Articular chondrocyte of knee joint (primary cell): Measurements from ENCODE around the gene DR1. TPM values are rescaled to one million over a fixed set of nuclear protein-coding genes. Genes with fewer than 3 reads are reported as not detected.

Experiments
- small RNA-seq: library from RNA; depleted of rRNA; stranded (forward); fragments of <200 nt; gene quantifications from one replicate; pipeline ENCODE3, GENCODE V24; 2012
- total RNA-seq: library from RNA; depleted of rRNA; stranded (reverse); fragments of >200 nt; gene quantifications from 2 replicates; pipeline ENCODE4 v1.2.3, GENCODE V29; 2012

DR1 gene
- total RNA-seq: 62.1 and 80.9 TPM in 2 replicates

DNA sequence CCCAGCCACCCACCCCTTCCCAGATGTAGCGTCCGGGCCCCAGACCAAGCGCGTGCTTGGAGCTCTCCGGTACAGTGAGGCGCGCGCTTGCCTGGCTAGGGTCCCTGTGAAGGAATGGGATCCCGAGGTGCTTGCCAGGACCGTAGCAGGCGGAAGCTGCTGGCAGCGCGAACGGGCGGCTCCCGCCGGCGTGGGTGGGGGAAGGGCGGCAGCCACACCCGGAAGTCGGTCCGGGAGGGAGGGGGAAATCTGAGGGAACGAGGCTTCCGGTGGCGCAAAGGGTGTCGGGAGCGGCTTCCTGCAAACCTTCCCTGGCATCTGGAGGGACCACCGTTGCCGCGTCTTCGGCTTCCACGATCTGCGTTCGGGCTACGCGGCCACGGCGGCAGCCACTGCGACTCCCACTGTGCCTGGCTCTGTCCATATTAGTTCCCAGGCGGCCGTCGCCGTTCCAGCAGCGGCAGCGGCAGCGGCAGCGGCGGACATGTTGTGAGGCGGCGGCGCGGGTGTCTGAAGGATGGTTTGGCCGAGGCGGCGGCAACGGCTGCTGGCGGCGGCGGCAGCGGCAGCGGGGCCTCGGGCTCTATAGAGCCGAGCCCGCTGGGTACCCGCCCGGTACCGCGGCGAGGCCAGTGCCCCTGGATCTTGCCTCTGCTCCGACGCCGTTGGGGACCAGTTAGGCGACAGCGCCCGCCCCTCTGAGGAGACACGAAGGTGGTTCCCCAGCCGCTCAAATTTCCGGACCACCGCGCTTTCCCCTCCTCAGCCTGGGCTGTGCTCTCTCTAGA, at the start of gene DR1:
TSS of gene DR1 (plus strand) at position 275 of the 788 bp plus-strand sequence. CDS start 739 bp downstream, outside the sequence.

Small RNA genes within 50 kb of the gene (small RNA-seq; reads per million reads assigned to genes)
- not detected for gene RF00019

Other genes starting within 250 kb of the DR1 start
- gene TMED5, start 165.5 kb upstream of the DR1 start, total RNA-seq: 68.5 and 80.3 TPM in 2 replicates
- gene CCDC18, start 165.2 kb upstream of the DR1 start, total RNA-seq: 9.8 and 13.6 TPM in 2 replicates
- 10.2 and 16.4 TPM in 2 replicates for gene FNBP1L, start 102.2 kb downstream of the DR1 start, total RNA-seq